Activated naive CD8-positive, alpha-beta T cell treated with anti-CD3 and anti-CD28 coated beads, Interleukin-2, amount 10 ng/mL, durations not matched to agents 7 days and 5 days (primary cell): ENCODE measurements around the gene LILRB2. TPM values are rescaled to one million over a fixed set of nuclear protein-coding genes. Genes with fewer than 3 reads are reported as not detected.
"Not testable (repeated sequence)": the region's sequence is repeated elsewhere in the genome, so short reads cannot be mapped to it uniquely, and the experiment has no call there.

Source experiments
- ATAC-seq: fragments of 150-1000 bp; cut with Tn5 transposase; one replicate; pipeline ENCODE4 v1.10.0; 2021; ENCODE audit warnings: low read depth, moderate library complexity
- POLR2A ChIA-PET: fragments of 350-600 bp; sonication (Branson Sonifier 250); formaldehyde crosslinking; loops from one replicate; lab custom pipeline; 2021; ENCODE audit warnings: antibody characterized with exemption; lab: Charles Lee
- DNase-seq: peaks from one replicate; pipeline ENCODE4 v3.0.0; 2021
- H3K27ac Mint-ChIP-seq: one replicate; pipeline ENCODE4 v1.8.0; 2022; ENCODE audit warnings: mild to moderate bottlenecking, mixed read lengths
- H3K27me3 Mint-ChIP-seq: one replicate; pipeline ENCODE4 v1.8.0; 2022; ENCODE audit warnings: mild to moderate bottlenecking, moderate library complexity, mixed read lengths
- H3K36me3 Mint-ChIP-seq: one replicate; pipeline ENCODE4 v1.8.0; 2021; ENCODE audit warnings: mild to moderate bottlenecking, mixed read lengths
- H3K4me1 Mint-ChIP-seq: one replicate; pipeline ENCODE4 v1.8.0; 2021; ENCODE audit warnings: mixed read lengths
- H3K4me3 Mint-ChIP-seq: one replicate; pipeline ENCODE4 v1.8.0; 2022; ENCODE audit warnings: mild to moderate bottlenecking, moderate library complexity, mixed read lengths
- H3K9me3 Mint-ChIP-seq: one replicate; pipeline ENCODE4 v1.8.0; 2021; ENCODE audit warnings: mixed read lengths
- total RNA-seq, 2 experiments: library from RNA; stranded (reverse); gene quantifications; one replicate each; pipeline ENCODE4 v1.2.3, GENCODE V29; 2021

The LILRB2 gene
- total RNA-seq, 2 experiments from 2014 or later, result 0.55 to 0.57 TPM

DNA sequence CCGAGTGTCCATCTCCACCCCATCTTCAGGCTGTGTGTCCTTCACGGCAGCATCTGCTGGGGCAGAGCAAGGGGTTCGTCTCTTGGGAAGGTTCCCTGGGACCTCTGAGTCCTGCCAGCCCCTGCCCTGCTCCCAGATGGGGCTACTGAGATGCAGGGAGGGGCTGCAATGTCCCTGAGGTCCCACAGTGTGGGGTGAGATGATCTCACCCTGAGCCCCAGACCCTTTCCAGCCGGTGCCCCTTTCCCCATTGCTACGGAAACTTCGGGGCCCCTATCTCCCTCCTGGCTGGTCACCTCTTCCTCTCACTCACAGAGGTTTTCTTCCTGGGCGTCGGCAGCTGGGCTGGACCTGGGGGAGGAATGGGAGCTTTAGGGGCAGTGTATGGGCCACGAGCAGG, 5.0 kb downstream of the LILRB2 start:
- POLR2A ChIA-PET, result no interaction called here
- H3K4me3 Mint-ChIP-seq, result no peak overlapping the region
- no peaks in the 10 kb centered on the region for H3K36me3 Mint-ChIP-seq
- ATAC-seq (no peak), DNase-seq (no peak)
- no peaks in the 10 kb centered on the region for H3K4me1 Mint-ChIP-seq
- H3K27ac Mint-ChIP-seq, result no peak overlapping the region
- H3K27me3 Mint-ChIP-seq, result peaks cover 23% of the 10 kb centered on the region
- no peaks in the 10 kb centered on the region for H3K9me3 Mint-ChIP-seq

DNA sequence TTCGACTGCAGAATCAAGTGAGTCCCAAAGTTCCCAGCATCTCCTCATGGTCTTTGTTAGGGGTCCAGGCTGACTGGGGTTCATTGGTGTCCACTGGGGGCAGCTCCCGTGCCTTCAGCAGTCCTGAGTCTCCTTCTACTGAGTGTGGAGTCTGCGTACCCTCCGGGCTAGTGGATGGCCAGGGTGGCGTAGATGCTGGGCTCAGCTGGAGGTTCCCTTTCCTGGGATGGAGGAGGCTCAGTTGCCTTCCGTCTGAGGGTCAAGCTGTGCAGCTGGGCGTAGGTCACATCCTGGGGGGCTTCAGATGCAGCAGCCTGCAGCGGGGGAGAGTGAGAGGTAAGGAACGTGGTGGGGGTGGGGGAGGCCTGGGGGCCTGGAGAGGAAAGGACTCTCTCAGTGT, 6.4 kb downstream of the LILRB2 start:
- H3K4me3 Mint-ChIP-seq, DNase-seq, H3K4me1 Mint-ChIP-seq, ATAC-seq, H3K9me3 Mint-ChIP-seq, H3K27ac Mint-ChIP-seq, POLR2A ChIA-PET, H3K36me3 Mint-ChIP-seq: not testable (repeated sequence)
- H3K27me3 Mint-ChIP-seq, result peaks cover 11% of the 10 kb centered on the region

DNA sequence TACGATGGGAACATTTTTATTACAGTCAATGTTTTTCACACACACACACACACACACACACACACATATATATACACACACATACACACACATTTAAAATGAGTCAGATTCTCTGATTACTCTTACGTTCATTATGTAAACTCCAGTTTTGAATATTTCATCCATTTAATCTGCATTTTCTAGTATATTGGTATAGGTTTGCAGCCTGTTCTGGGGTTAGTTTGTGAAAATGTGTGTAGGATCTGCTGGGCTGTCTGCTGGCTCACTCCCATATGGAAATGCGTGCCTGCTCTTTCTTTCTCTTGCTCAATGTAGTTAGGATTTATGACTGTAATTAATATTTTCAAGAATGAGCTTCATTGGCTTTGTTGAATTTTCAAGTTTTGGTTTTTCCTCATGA, 7.1 kb downstream of the LILRB2 start:
- no peak overlapping the region for H3K27ac Mint-ChIP-seq
- peaks cover 9% of the 10 kb centered on the region for H3K27me3 Mint-ChIP-seq
- no peaks in the 10 kb centered on the region for H3K36me3 Mint-ChIP-seq
- ATAC-seq (no peak), DNase-seq (no peak)
- H3K4me3 Mint-ChIP-seq, result no peak overlapping the region
- H3K4me1 Mint-ChIP-seq, result no peaks in the 10 kb centered on the region
- POLR2A ChIA-PET, result no interaction called here
- no peaks in the 10 kb centered on the region for H3K9me3 Mint-ChIP-seq

DNA sequence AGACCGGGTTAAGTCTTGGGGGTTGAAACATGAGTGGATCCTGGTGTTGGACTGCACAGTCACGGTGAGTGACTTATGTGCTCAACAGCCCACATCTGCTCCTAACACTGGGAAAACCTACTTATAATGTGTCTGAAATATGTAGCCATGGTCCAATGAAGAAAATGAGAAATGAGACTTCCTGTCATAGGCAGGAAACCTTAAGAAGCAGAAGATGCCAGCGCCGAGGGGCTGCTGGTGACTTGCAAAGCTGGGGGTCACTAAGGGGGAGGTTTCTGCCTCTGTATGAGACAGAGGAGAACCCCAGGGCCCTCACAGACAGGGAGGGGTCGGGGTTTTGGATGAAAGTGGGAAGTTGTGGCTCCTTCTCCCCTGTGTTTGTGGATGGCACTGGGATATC, 8.7 kb downstream of the LILRB2 start:
- H3K36me3 Mint-ChIP-seq, H3K9me3 Mint-ChIP-seq, ATAC-seq, H3K27ac Mint-ChIP-seq, H3K4me1 Mint-ChIP-seq, POLR2A ChIA-PET, H3K4me3 Mint-ChIP-seq, DNase-seq: not testable (repeated sequence)
- peaks cover 11% of the 10 kb centered on the region for H3K27me3 Mint-ChIP-seq

DNA sequence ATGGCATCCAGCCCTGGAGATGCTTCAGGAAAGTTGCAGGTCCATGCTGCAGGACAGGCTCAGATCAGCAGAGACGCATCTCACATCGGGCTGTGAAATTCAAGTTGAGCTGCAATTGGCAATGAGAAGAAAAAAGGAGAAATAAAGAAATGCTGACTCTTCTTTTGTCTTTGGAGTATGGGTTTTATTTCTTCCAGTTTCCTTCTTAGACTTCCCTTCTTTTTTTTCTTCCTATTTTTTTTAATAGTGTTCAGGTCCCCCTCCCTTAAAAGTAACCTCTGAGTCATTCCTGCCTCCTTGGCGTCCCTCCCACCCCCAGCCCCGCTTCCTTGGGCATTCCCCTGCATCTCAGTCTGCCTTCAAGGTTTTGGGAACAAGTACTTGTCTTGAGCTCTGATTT, 9.3 kb downstream of the LILRB2 start:
- H3K4me1 Mint-ChIP-seq, H3K9me3 Mint-ChIP-seq, H3K36me3 Mint-ChIP-seq, ATAC-seq, POLR2A ChIA-PET, H3K27ac Mint-ChIP-seq, DNase-seq, H3K4me3 Mint-ChIP-seq: not testable (repeated sequence)
- peaks cover 14% of the 10 kb centered on the region for H3K27me3 Mint-ChIP-seq

DNA sequence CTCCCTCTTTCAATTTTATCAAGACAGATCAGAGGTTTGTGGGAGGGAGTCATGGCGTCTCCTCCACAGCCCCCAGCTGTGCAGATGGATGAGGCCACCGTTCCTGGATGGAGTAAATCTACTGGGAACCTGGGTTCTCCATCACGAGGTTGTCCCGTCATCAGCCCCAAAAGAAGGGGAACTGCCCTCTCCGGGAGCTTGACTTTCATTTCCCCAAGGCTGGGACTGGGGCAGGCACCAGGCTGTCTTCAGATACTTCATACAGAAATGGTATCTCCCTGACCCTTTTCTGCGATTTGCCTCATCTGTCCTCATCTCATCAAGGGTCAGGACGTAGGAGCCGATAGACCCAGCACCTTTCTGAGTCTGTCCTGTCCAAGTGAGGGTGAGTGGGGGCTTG, 9.8 kb downstream of the LILRB2 start:
- POLR2A ChIA-PET, result no interaction called here
- H3K4me1 Mint-ChIP-seq, result no peaks in the 10 kb centered on the region
- H3K27ac Mint-ChIP-seq, result no peak overlapping the region
- peaks cover 18% of the 10 kb centered on the region for H3K27me3 Mint-ChIP-seq
- H3K4me3 Mint-ChIP-seq, result no peak overlapping the region
- DNase-seq (no peak), ATAC-seq (no peak)
- no peaks in the 10 kb centered on the region for H3K36me3 Mint-ChIP-seq
- no peaks in the 10 kb centered on the region for H3K9me3 Mint-ChIP-seq

DNA sequence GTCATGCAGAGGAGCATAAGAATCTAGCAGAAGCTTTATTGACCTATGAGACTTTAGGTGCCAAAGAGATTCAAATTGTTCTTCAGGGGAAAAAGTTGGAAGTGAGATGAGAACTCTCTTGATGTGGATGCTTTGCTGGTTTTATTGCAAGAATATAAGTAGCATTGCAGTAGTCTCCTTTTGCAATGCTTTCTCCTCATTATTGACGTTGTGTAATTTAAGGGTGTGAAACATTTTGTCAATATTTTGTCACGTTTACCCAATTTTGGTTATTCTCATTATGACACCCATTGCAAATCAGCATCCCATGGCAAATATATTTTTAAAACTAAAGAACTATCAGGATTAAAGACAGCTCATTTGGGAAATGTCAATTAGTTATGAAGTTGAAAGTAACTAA, 12.0 kb downstream of the LILRB2 start:
- H3K27ac Mint-ChIP-seq, result no peak overlapping the region

DNA sequence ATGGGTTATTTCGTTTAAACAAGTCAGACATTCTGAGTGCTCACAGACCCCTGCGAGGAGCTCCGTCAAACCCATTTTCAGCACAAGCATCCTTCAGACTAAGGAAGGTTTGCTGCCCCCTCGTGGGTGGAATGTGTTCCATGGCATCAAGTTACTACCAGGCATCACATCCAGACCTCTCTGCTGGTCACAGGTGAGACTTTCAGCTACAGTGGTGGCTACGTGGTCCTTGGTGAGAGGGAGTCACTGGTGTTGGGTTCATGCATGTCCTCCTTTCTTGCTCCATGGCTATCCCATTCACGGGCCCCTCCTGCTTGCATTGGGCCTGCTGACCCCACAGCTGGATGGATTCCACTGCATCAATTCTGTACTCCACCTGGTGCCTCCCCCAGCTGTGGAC, 14.8 kb downstream of the LILRB2 start:
- ATAC-seq, result peak; percentile 82

More for the DNA sequence above, 12.0 kb downstream of the LILRB2 start:
- H3K9me3 Mint-ChIP-seq, result no peaks in the 10 kb centered on the region
- no peak overlapping the region for H3K4me3 Mint-ChIP-seq
- no peak for DNase-seq
- H3K4me1 Mint-ChIP-seq, result peaks cover 2% of the 10 kb centered on the region
- no peak for ATAC-seq
- peaks cover 19% of the 10 kb centered on the region for H3K27me3 Mint-ChIP-seq
- POLR2A ChIA-PET, result no interaction called here
- H3K36me3 Mint-ChIP-seq, result no peaks in the 10 kb centered on the region

DNA sequence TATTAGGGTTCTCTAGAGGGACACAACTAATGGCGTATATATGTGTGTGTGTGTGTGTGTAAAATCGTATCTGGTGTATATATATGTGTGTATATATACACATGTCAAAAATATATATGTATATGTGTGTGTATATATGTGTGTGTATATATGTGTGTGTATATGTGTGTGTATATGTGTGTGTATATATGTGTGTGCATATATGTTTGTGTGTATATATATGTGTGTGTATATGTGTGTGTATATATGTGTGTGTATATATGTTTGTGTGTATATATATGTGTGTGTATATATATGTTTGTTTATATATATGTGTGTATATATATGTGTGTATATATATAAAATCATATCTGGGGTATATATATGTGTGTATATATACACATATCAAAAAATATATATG, 18.4 kb downstream of the LILRB2 start:
- ATAC-seq, result no peak
- H3K4me3 Mint-ChIP-seq, result no peak overlapping the region

More for the DNA sequence above, 14.8 kb downstream of the LILRB2 start:
- H3K27me3 Mint-ChIP-seq, result peaks cover 13% of the 10 kb centered on the region
- H3K9me3 Mint-ChIP-seq, result no peaks in the 10 kb centered on the region
- no peaks in the 10 kb centered on the region for H3K36me3 Mint-ChIP-seq
- no peak overlapping the region for H3K27ac Mint-ChIP-seq
- H3K4me3 Mint-ChIP-seq, result no peak overlapping the region
- peaks cover 2% of the 10 kb centered on the region for H3K4me1 Mint-ChIP-seq
- POLR2A ChIA-PET, result interaction anchor here (0.6 to 1.3 kb wide), 3 partner anchors 54 to 98 kb away, joined by 3 to 6 read pairs (median 4); partner anchors contain the start of gene MBOAT7
- DNase-seq, result peak; percentile 72

DNA sequence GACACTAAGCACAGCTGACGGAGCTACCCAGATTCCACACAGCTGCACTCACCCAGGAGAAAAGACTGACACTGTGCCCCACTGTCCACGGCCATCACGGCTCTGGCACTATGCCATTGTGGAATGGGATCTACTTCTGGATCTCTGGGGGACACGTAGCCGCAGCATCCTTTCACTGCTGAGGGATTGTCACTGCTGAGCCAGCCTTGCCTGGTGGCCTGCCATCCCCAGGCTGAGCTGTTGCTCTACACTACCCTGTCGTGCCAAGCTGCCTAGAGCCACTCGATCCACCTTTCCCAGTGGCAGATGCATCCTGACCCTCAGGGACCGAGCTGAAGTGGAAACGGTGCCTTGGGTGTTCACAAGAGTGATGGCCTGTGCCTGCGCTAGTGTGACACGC, 18.8 kb downstream of the LILRB2 start:
- POLR2A ChIA-PET, result no interaction called here
- no peak for ATAC-seq
- no peak overlapping the region for H3K27ac Mint-ChIP-seq
- no peaks in the 10 kb centered on the region for H3K36me3 Mint-ChIP-seq
- DNase-seq, result no peak
- no peaks in the 10 kb centered on the region for H3K9me3 Mint-ChIP-seq
- H3K4me3 Mint-ChIP-seq, result no peak overlapping the region
- peaks cover 16% of the 10 kb centered on the region for H3K27me3 Mint-ChIP-seq
- H3K4me1 Mint-ChIP-seq, result peaks cover 2% of the 10 kb centered on the region

More for the DNA sequence above, 18.4 kb downstream of the LILRB2 start:
- Mint-ChIP-seq H3K9me3 (no peaks in the 10 kb centered on the region), H3K36me3 (no peaks in the 10 kb centered on the region), H3K27ac (no peak overlapping the region), H3K4me1 (peaks cover 2% of the 10 kb centered on the region), H3K27me3 (peaks cover 16% of the 10 kb centered on the region)
- POLR2A ChIA-PET, result no interaction called here
- no peak for DNase-seq

DNA sequence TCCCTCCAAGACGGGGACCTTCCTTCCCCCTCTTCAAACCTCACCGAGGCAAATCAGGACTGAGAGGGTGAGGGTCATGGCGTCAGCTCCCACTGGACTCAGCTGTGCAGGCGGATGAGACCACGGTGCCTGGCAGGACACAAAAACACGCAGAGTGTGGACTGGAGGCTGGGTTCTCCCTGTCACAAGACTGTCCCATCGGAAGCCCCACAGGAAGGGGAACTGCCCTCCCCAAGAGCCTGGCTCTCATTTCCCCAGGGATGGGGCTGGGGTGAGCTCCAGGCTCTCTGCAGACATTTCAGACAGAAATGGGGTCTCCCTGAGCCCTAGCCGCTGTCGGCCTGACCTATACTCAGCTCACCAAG, 23.8 kb downstream of the LILRB2 start, which contains the start of gene LILRB5:
LILRB5 (minus strand) TSS at position 158 of the 365 bp plus-strand sequence; CDS start at position 78, 80 bp downstream.
- H3K27ac Mint-ChIP-seq, result no peak within 1 kb of the TSS
- no peak within 1 kb of the TSS for H3K4me3 Mint-ChIP-seq
- H3K9me3 Mint-ChIP-seq, result no peaks in the 10 kb centered on the region
- DNase-seq (no peak), ATAC-seq (no peak)
- no peaks in the 10 kb centered on the region for H3K4me1 Mint-ChIP-seq
- POLR2A ChIA-PET, result no interaction called here
- H3K27me3 Mint-ChIP-seq, result peaks cover 5% of the 10 kb centered on the region
- no peaks in the 10 kb centered on the region for H3K36me3 Mint-ChIP-seq

DNA sequence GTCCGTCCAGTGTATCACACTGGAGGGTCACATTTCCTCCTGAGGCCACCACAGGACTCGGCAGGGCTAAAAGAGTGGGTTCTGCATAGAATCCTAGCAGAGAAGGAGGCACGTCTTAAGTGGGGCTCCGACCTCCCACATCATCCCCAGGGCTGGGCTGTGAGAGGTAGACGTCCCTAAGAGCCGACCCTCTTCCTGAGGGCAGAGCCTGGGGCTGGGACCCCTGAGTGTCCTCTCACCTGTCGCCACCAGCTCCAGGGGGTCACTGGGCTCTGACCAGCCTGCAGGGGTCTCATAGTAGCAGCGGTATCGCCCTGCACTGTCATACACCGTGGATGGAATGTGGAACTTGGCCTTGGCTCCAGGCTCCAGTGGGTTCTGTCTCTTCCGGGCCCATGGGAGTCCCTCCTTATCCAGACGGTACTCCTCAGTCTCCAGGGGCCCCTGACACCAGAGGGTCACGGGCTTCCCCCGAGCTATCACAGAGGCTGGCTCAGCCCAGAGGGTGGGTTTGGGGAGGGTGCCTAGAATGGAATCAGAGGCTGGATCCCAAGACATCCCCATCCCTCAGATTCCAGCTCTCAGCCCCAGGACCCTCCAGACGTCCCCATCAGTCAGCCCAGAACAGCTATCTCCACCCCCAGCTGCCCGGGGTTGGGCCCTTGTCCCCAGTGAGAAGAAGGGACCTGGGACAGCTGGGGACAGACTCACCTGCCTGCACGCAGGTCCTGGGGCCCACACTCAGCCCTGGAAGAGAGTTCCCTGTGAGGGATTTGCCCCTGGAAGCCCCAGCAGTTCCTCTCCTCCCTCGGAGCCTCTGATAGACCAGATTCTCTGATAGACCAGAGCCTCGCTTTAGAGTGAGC, 24.4 kb downstream of the LILRB2 start:
- Mint-ChIP-seq H3K4me3 (no peak overlapping the region), H3K4me1 (no peaks in the 10 kb centered on the region), H3K36me3 (no peaks in the 10 kb centered on the region), H3K9me3 (no peaks in the 10 kb centered on the region), H3K27me3 (peaks cover 5% of the 10 kb centered on the region), H3K27ac (no peak overlapping the region)
- ATAC-seq (no peak), DNase-seq (no peak)
- POLR2A ChIA-PET, result no interaction called here

DNA sequence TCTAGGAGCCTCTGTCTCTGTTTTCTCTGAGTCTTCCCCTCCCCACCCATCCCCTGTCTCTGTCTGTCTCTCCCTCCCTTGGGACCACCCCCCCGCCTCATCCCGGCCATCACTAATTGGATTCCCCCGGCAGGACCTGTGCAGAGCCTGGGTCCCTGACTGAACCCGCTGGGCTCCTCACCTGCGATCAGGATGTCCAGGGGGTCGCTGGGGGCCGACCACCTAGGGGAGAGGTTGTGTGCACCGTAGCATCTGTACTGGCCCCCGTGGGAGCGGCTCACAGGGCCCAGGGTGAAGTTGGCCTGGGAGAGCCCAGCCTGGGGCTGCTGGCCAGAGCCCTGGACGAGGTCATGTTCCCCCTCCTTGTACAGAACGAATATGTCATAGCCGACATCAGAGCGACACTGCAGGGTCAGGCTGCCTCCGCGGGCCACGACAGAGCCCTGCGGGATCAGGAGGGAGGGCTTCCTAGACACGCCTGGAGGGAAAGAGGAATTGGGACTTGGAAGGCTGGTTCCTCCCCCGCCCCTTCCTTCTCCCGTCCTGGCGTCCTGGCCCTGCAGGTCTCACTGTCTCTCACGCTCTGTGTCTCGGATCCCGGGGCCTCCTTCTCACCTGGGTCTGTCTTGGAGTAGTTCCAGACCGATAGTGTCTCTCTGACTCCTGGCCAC, 25.7 kb downstream of the LILRB2 start:
- Mint-ChIP-seq H3K9me3 (no peaks in the 10 kb centered on the region), H3K36me3 (no peaks in the 10 kb centered on the region), H3K27me3 (peaks cover 10% of the 10 kb centered on the region), H3K4me3 (no peak overlapping the region), H3K4me1 (no peaks in the 10 kb centered on the region), H3K27ac (no peak overlapping the region)
- ATAC-seq (no peak), DNase-seq (no peak)
- POLR2A ChIA-PET, result no interaction called here
